HG03066 (cell line): ENCODE results near the gene SHISA9.
"Not testable (repeated sequence)": the region's sequence is repeated elsewhere in the genome, so short reads cannot be mapped to it uniquely, and the experiment has no call there.

ENCODE experiments used
- ATAC-seq: cut with Tn5 transposase; IDR thresholded peaks from one replicate; pipeline ENCODE4 v1.9.1; 2021; ENCODE audit warnings: low read depth; ENCODE audit not compliant: unreplicated experiment

Gene SHISA9

DNA sequence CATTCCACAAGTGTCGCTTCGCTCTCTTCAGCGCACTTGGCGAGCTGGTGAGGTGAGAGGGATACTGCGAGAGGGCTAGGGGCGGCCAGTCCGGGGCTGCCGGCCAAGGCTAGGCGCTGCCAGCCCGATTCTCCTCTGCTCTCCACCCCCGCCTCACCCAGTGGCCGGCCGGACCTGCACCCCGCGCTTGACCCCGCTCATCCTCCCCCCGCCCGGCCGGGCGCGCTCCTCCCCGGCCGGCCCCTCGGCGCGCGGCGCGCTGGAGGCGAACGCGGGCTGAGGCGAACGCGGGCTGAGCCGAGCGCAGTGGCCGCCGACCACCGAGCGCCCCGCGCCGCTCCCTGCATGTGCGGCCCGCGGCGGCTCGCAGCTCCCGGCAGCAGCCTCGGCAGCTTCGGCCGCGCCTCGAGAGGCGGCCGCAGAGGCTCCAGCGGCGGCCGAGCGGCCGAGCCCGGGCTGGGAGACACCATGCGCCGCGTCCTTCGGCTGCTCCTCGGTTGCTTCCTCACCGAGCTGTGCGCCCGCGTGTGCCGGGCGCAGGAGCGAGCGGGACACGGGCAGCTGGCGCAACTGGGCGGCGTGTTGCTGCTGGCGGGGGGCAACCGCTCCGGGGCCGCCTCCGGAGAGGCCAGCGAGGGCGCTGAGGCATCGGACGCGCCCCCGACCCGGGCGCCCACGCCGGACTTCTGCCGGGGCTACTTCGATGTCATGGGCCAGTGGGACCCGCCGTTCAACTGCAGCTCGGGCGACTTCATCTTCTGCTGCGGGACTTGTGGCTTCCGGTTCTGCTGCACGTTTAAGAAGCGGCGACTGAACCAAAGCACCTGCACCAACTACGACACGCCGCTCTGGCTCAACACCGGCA is at the start of gene SHISA9:
TSS of gene SHISA9 (plus strand) at position 2 of the 865 bp plus-strand sequence.
- no peak for ATAC-seq

DNA sequence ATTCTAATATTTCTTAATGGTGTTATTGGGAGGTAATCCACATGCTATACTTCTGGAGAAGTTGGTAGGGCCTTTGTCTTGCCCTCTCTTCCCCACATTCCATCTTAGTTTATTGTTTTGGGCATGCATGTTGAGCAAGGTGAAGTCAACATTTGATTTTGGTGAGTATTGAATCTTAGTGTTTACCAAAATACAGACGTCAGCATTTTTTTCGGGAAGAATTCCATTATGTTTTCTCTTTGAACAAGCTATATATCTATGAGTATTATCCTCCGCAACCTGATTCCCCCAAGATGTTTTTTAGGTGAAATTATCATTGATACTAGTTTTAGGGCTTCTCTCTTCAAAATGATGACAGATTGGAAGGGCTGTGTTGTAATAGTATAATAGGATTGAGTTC is 47.4 kb upstream of the SHISA9 start:
- ATAC-seq = no peak

- not testable (repeated sequence) for ATAC-seq
Measured at GRCh38 chr16:12857435-12857834, 44.0 kb upstream of the SHISA9 start.

DNA sequence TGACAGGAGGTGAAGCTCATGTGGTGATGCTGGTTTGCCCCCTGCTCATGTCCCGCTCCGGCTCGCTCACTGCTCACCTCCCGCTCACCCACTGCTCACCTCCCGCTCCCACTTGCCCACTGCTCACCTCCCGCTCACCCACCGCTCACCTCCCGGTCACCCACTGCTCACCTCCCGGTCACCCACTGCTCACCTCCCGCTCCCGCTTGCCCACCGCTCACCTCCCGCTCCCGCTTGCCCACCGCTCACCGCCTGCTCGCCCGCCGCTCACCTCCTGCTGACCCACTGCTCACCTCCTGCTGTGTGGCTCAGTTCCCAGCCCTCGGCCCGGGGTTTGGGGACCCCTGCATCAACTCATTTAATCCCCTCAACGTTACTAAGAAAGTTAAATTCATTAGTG is 39.1 kb upstream of the SHISA9 start:
- ATAC-seq = no peak

DNA sequence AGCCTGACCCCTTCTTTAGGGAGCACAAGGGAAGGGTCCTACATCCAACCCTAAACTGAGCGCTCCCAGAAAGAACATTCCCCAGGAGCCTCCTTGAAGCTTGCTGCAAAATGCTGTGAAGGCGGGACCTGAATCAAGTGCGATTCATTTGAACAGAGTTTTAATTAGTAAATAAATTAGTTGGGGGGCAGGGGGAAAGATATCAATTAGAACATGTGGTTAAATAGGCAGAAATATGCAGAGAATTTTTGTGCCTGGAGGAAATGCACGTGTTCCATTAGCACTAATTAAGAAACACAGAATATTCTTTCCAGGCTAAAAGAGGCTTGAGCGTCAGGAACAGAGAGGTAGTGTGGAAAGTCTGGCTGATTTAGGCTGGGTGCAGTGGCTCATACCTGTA is 38.5 kb upstream of the SHISA9 start:
- no peak for ATAC-seq

- ATAC-seq = no peak
Measured at GRCh38 chr16:12866981-12867551, 34.3 kb upstream of the SHISA9 start.

- no peak for ATAC-seq
Measured at GRCh38 chr16:12868169-12868568, 33.2 kb upstream of the SHISA9 start.

GRCh38 chr16:12868788-12869187 is 32.6 kb upstream of the SHISA9 start:
- ATAC-seq = no peak

DNA sequence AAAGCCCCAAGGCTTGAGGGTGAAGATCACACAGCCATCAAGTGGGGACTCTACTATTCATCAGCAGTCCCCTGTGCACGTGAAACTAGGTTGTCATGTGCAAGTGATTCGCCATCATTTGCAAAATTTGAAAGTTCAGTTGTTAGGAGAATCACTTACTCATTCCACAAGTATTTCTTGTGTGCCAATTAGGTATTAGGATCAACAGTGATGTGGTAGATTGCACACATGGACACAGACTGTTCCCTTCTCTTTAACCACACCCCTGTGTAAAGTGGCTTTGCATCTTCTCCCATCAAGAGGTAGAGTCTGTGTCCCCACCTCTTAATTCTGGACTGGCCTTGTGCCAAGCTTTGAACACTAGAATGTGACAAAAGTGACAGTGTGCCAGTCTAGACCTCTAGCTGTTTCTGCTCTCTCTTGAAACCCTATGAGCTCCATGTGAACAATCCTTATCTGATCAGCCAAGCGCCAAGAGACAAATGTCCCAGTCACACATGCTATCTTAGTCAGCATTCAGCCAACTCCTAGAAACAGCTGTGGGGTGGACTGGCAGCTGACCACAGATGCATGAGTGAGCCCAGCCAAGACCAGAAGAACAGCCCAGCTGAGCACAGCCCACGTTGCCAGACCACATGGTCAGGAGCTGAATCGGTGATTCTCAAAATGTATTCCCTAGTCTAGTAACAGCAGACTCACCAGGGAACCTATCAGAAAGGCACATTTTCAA is 31.5 kb upstream of the SHISA9 start:
- no peak for ATAC-seq

DNA sequence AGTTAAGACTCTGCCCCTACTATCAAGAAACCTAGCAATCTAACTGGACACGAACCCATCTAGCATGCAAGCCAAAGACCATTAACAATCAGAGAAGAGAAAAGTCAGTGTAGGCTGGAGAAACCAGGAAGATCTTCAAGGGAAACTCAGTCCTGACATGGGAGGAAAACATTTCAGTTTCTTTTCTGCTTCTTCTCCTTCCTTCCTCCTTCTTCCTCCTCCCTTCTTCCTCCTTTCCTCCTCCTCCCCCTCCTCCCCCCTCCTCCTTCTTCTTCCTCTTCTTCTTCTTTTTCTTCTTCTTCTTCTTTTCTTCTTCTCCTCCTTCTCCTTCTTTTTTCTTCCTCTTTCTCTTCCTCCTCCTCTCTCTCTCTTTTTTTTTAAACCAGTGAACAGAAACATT is 29.6 kb upstream of the SHISA9 start:
- no peak for ATAC-seq

GRCh38 chr16:12874186-12874585 is 27.2 kb upstream of the SHISA9 start:
- no peak for ATAC-seq

- ATAC-seq = no peak
Measured at GRCh38 chr16:12876778-12877177, 24.6 kb upstream of the SHISA9 start.

- ATAC-seq = no peak
Measured at GRCh38 chr16:12878973-12879372, 22.4 kb upstream of the SHISA9 start.

- ATAC-seq = no peak
Measured at GRCh38 chr16:12879812-12880211, 21.6 kb upstream of the SHISA9 start.

GRCh38 chr16:12881182-12881581 is 20.2 kb upstream of the SHISA9 start:
- no peak for ATAC-seq

DNA sequence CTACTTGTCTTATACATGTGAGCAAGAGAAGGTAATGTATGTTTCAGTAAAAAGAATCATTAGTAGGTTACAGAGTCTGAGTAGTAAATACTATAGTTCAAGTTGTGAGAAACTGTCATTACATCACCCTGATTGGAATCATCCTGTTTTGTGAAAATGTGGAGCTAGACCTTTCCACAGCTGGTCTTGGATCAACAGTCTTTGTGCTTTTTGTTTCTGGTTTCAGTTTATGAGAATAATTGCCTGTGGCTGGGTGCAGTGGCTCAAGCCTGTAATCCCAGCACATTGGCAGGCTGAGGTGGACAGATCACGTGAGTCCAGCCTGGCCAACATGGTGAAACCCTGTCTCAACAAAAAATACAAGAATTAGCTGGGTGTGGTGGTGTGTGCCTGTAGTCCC is 19.7 kb upstream of the SHISA9 start:
- no peak for ATAC-seq

- no peak for ATAC-seq
Measured at GRCh38 chr16:12885742-12886141, 15.7 kb upstream of the SHISA9 start.

GRCh38 chr16:12891836-12892235 is 9.6 kb upstream of the SHISA9 start:
- ATAC-seq = no peak

DNA sequence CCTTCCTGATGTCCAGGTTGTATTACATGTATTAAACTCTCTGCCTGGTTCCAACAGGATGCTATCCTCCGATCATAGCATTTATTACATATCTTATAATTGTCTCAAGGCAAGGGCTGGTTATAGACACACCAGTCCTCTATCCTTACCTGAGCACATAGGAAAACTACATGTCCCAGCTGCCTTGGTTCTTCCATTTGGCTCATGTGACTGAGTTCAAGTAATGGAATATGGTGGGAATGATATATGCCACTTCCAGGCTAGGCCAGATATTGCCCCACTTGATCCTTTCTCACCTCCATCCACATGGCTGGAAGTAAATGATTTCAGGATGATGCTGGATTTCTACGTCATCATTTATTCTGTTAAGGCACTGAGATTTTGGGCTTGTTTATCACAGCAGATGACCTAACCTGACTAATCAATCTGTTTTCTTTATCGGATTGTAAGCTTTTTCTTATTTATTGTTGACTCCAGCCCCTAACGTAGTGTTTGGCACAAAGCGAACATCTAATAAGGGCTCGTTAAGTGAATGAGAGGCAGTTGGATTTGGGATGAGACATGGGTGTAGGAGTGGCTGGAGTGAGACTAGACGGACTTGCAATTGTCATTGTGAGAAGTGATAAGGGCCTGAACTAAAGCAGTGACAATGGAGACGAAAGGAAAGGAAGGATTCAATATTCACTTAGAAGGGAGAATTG is 8.2 kb upstream of the SHISA9 start:
- no peak for ATAC-seq

DNA sequence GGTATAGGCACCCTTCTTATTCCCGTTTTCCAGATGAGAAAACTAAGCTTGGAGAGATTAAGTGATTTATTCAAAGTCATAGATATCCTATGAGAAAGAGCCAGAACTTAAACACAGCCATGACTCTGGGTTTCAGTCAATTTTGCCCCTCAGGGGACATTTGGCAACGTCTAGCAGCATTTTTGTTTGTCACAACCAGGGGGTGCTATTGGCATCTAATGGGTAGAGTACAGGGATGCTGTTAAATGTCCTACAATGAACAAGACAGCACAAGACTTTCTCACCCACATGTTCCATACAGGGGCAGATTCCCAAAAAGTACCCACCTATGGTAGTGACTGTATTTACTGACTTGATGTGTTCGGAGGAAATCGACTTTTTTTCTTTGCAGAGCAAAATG is 4.8 kb upstream of the SHISA9 start:
- ATAC-seq = no peak

- no peak for ATAC-seq
Measured at GRCh38 chr16:12898551-12898950, 2.8 kb upstream of the SHISA9 start.
